ENCODE measurements around the gene MSANTD1.

MSANTD1 gene

GRCh38 chr4:3250956-3251690 is 2.2 kb downstream of the MSANTD1 start:
- Histone ChIP-seq H3K36me3 (no peaks in the 10 kb centered on the region), H3K4me1 (ENCODE audit: control insufficient read depth in 1 of 2, insufficient read depth in 1 of 2, low read depth in 1 of 2, low read length in 1 of 2) (no peaks in the 10 kb centered on the region), H3K4me3 (ENCODE audit: low read depth in 1 of 2, low read length in 1 of 2) (no peak overlapping the region), H3K27ac (no peak overlapping the region), H3K9me3 (no peaks in the 10 kb centered on the region), H3K27me3 (no peaks in the 10 kb centered on the region)
- TF ChIP-seq CTCF (IDR thresholded peaks at IDR 0.05) = no peak

GRCh38 chr4:3251691-3252479 is 2.9 kb downstream of the MSANTD1 start:
- Histone ChIP-seq H3K36me3 (no peaks in the 10 kb centered on the region), H3K9me3 (no peaks in the 10 kb centered on the region), H3K27me3 (no peaks in the 10 kb centered on the region), H3K4me3 (ENCODE audit: low read depth in 1 of 2, low read length in 1 of 2) (no peak overlapping the region), H3K27ac (no peak overlapping the region), H3K4me1 (ENCODE audit: control insufficient read depth in 1 of 2, insufficient read depth in 1 of 2, low read depth in 1 of 2, low read length in 1 of 2) (no peaks in the 10 kb centered on the region)
- no peak for TF ChIP-seq CTCF (IDR thresholded peaks at IDR 0.05)

GRCh38 chr4:3252480-3252828 is 3.5 kb downstream of the MSANTD1 start:
- Histone ChIP-seq H3K4me1 (ENCODE audit: control insufficient read depth in 1 of 2, insufficient read depth in 1 of 2, low read depth in 1 of 2, low read length in 1 of 2) (no peaks in the 10 kb centered on the region), H3K27ac (no peak overlapping the region), H3K36me3 (no peaks in the 10 kb centered on the region), H3K4me3 (ENCODE audit: low read depth in 1 of 2, low read length in 1 of 2) (no peak overlapping the region), H3K27me3 (no peaks in the 10 kb centered on the region), H3K9me3 (no peaks in the 10 kb centered on the region)
- TF ChIP-seq CTCF (IDR thresholded peaks at IDR 0.05) = no peak

GRCh38 chr4:3252831-3253641 is 4.1 kb downstream of the MSANTD1 start:
- TF ChIP-seq CTCF (IDR thresholded peaks at IDR 0.05) = no peak
- Histone ChIP-seq H3K27me3 (no peaks in the 10 kb centered on the region), H3K27ac (no peak overlapping the region), H3K9me3 (no peaks in the 10 kb centered on the region), H3K4me1 (ENCODE audit: control insufficient read depth in 1 of 2, insufficient read depth in 1 of 2, low read depth in 1 of 2, low read length in 1 of 2) (no peaks in the 10 kb centered on the region), H3K4me3 (ENCODE audit: low read depth in 1 of 2, low read length in 1 of 2) (no peak overlapping the region), H3K36me3 (no peaks in the 10 kb centered on the region)

- Histone ChIP-seq H3K27ac (no peak overlapping the region), H3K4me3 (ENCODE audit: low read depth in 1 of 2, low read length in 1 of 2) (no peak overlapping the region), H3K27me3 (no peaks in the 10 kb centered on the region), H3K36me3 (no peaks in the 10 kb centered on the region), H3K9me3 (no peaks in the 10 kb centered on the region), H3K4me1 (ENCODE audit: control insufficient read depth in 1 of 2, insufficient read depth in 1 of 2, low read depth in 1 of 2, low read length in 1 of 2) (no peaks in the 10 kb centered on the region)
- TF ChIP-seq CTCF (IDR thresholded peaks at IDR 0.05) = no peak
These were observed 4.8 kb downstream of the MSANTD1 start for GRCh38 chr4:3253808-3254207.

Data from neutrophil (primary cell).